Panc1 (cell line): ENCODE data around the gene LIPH. TPM values are rescaled to one million over a fixed set of nuclear protein-coding genes. Genes with fewer than 3 reads are reported as not detected.
A peak's percentile ranks its signal among the peaks of the same experiment; 100 is the strongest.

Source experiments
- ATAC-seq: fragments of 200-7000 bp; cut with Tn5 transposase; 2 replicates; pipeline ENCODE4 v1.9.1; 2020; ENCODE audit warnings: mild to moderate bottlenecking, moderate library complexity
- BruUV-seq: library from RNA; stranded (reverse); fragments of 400-500 nt; replicated peaks from 2 replicates; lab custom pipeline; 2021; lab: Mats Ljungman, UMichigan
- CTCF ChIA-PET: fragments of 300-600 bp; sonication (Branson Sonifier 250); formaldehyde crosslinking; loops from one replicate; lab custom pipeline; 2022; ENCODE audit warnings: antibody characterized with exemption; lab: Charles Lee
- POLR2A ChIA-PET: fragments of 300-600 bp; sonication (Branson Sonifier 250); formaldehyde crosslinking; loops from one replicate; lab custom pipeline; 2022; ENCODE audit warnings: antibody characterized with exemption; lab: Charles Lee
- DNase-seq: peaks from one replicate; pipeline ENCODE4 v3.0.0-alpha.2; 2010; ENCODE audit warnings: low read depth, low spot score
- H3K27ac ChIP-seq: 2 replicates; pipeline ENCODE4 v1.5.1; 2011; ENCODE audit warnings: mild to moderate bottlenecking, low read length, inconsistent platforms
- H3K27me3 ChIP-seq: fragments of 200-500 bp; sonication (Bioruptor generic); 2 replicates; pipeline ENCODE4 v1.6.0; 2014; ENCODE audit warnings: low read length, inconsistent platforms; ENCODE audit not compliant: control insufficient read depth, insufficient read depth
- H3K36me3 ChIP-seq: fragments of 200-500 bp; sonication (Bioruptor generic); 2 replicates; pipeline ENCODE4 v1.5.1; 2014; ENCODE audit warnings: inconsistent platforms, mild to moderate bottlenecking, low read length, moderate library complexity; ENCODE audit not compliant: control insufficient read depth, insufficient read depth
- H3K4me1 ChIP-seq: 2 replicates; pipeline ENCODE4 v1.5.1; 2011; ENCODE audit warnings: inconsistent platforms, mild to moderate bottlenecking, low read length, moderate library complexity; ENCODE audit not compliant: control insufficient read depth, insufficient read depth
- H3K4me3 ChIP-seq, 2 experiments: 2 replicates each; pipeline ENCODE4 v1.5.1; 2011 to 2012; ENCODE audit warnings: low read depth in 2 of 2, low read length in 2 of 2, mild to moderate bottlenecking in 2 of 2, inconsistent platforms in 1 of 2, moderate library complexity in 1 of 2
- H3K9me3 ChIP-seq: fragments of 200-500 bp; sonication (Bioruptor generic); 2 replicates; pipeline ENCODE4 v1.5.1; 2014; ENCODE audit warnings: low read depth, mild to moderate bottlenecking, inconsistent platforms, low read length, moderate library complexity; ENCODE audit not compliant: control insufficient read depth, insufficient read depth
- CTCF ChIP-seq: fragments of 450-650 bp; IDR thresholded peaks from 2 replicates; pipeline ENCODE4 v1.5.1; 2017; ENCODE audit warnings: mild to moderate bottlenecking
- POLR2AphosphoS5 ChIP-seq: IDR thresholded peaks from 2 replicates; pipeline ENCODE4 v1.6.1; 2012; ENCODE audit warnings: mild to moderate bottlenecking, low read depth, low read length, moderate library complexity
- REST ChIP-seq, 2 experiments: IDR thresholded peaks; 2 replicates each; pipeline ENCODE4 v1.6.1; 2011 to 2012; ENCODE audit warnings: low read depth in 2 of 2, control low read depth in 1 of 2, low read length in 1 of 2, mild to moderate bottlenecking in 1 of 2, moderate library complexity in 1 of 2; ENCODE audit not compliant: insufficient read depth in 1 of 2
- SIN3A ChIP-seq: IDR thresholded peaks from 2 replicates; pipeline ENCODE4 v1.6.1; 2012; ENCODE audit warnings: low read depth, mild to moderate bottlenecking, low read length, moderate library complexity, borderline replicate concordance; ENCODE audit not compliant: insufficient read depth
- TCF7L2 ChIP-seq: IDR thresholded peaks from 2 replicates; pipeline ENCODE4 v1.6.1; 2011; ENCODE audit warnings: mild to moderate bottlenecking, low read depth, low read length, inconsistent platforms
- in situ Hi-C: cut with HindIII; loops from 2 replicates; pipeline ENCODE4 v1.10.0; 2016; ENCODE audit warnings: low sequenced_read_pairs, low pct_unique_long_range_greater_than_20kb
- intact Hi-C: fragments of 100-400 bp; cut with micrococcal nuclease; formaldehyde crosslinking; loops from one replicate; pipeline ENCODE4 v1.10.0; 2022; ENCODE audit not compliant: unreplicated experiment
- total RNA-seq: library from RNA; stranded (reverse); gene quantifications from one replicate; pipeline ENCODE4 v1.2.1, GENCODE V29; 2021; ENCODE audit not compliant: unreplicated experiment

LIPH gene
- total RNA-seq, 1 experiment from 2014 or later, result 19.9 TPM

- TF ChIP-seq REST (IDR thresholded peaks at IDR 0.05; ENCODE audit: insufficient read depth in 1 of 2, low read depth in 2 of 2, low read length in 1 of 2) (no peak), SIN3A (no peak), POLR2AphosphoS5 (no peak), CTCF (no peak), TCF7L2 (no peak)
- TSS peak; percentile 31 for BruUV-seq
- H3K9me3 ChIP-seq, result no peaks in the 10 kb centered on the region
- ChIA-PET CTCF (no interaction called here), POLR2A (no interaction called here)
- ATAC-seq, result no peak
- H3K4me3 ChIP-seq, result no peak overlapping the region
- H3K36me3 ChIP-seq, result no peaks in the 10 kb centered on the region
- H3K4me1 ChIP-seq, result peaks cover 7% of the 10 kb centered on the region
- no peak for DNase-seq
- in situ Hi-C loops (no loop called here), intact Hi-C loops (no loop called here)
- H3K27me3 ChIP-seq, result no peaks in the 10 kb centered on the region
- H3K27ac ChIP-seq, result no peak overlapping the region
Measured at GRCh38 chr3:185532901-185533300, 19.5 kb downstream of the LIPH start.

GRCh38 chr3:185530856-185531255 lies 21.5 kb downstream of the LIPH start:
- POLR2A ChIA-PET, result interaction anchor here (0.6 kb wide), 1 partner anchor 55 kb away, joined by 4 read pairs; no protein-coding TSS in a partner anchor
- no TSS peak for BruUV-seq

More at GRCh38 chr3:185530856-185531255, 21.5 kb downstream of the LIPH start:
- no peak for TF ChIP-seq SIN3A
- TF ChIP-seq CTCF, result no peak
- no peak for TF ChIP-seq POLR2AphosphoS5
- TF ChIP-seq TCF7L2, result no peak
- TF ChIP-seq REST (IDR thresholded peaks at IDR 0.05; ENCODE audit: insufficient read depth in 1 of 2, low read depth in 2 of 2, low read length in 1 of 2), result no peak
- DNase-seq (no peak), ATAC-seq (no peak)
- intact Hi-C loops (no loop called here), in situ Hi-C loops (no loop called here)
- no peaks in the 10 kb centered on the region for H3K36me3 ChIP-seq
- no peak overlapping the region for H3K27ac ChIP-seq
- H3K27me3 ChIP-seq, result no peaks in the 10 kb centered on the region
- no peak overlapping the region for H3K4me3 ChIP-seq
- CTCF ChIA-PET, result interaction anchor here (1.0 kb wide), 1 partner anchor 28 kb away, joined by 7 read pairs; no protein-coding TSS in a partner anchor
- no peaks in the 10 kb centered on the region for H3K4me1 ChIP-seq
- no peaks in the 10 kb centered on the region for H3K9me3 ChIP-seq
